ENCODE data around the gene CTSF.
"Not testable (repeated sequence)": the region's sequence is repeated elsewhere in the genome, so short reads cannot be mapped to it uniquely, and the experiment has no call there.

The CTSF gene

GRCh38 chr11:66589996-66590675 is 21.7 kb upstream of the CTSF start:
- DNase-seq (ENCODE audit: low read depth), result no peak

GRCh38 chr11:66589315-66589714 is 20.9 kb upstream of the CTSF start:
- not testable (repeated sequence) for DNase-seq (ENCODE audit: low read depth)

GRCh38 chr11:66586136-66586535 is 17.7 kb upstream of the CTSF start:
- no peak for DNase-seq (ENCODE audit: low read depth)

GRCh38 chr11:66585447-66585846 is 17.0 kb upstream of the CTSF start:
- DNase-seq (ENCODE audit: low read depth), result not testable (repeated sequence)

- not testable (repeated sequence) for DNase-seq (ENCODE audit: low read depth)
Measured at GRCh38 chr11:66582565-66583147, 14.2 kb upstream of the CTSF start.

GRCh38 chr11:66581261-66581660 is 12.9 kb upstream of the CTSF start:
- no peak for DNase-seq (ENCODE audit: low read depth)

GRCh38 chr11:66580803-66581202 is 12.4 kb upstream of the CTSF start:
- DNase-seq (ENCODE audit: low read depth), result no peak

GRCh38 chr11:66579017-66579606 is 10.7 kb upstream of the CTSF start:
- peak; percentile 73 for DNase-seq (ENCODE audit: low read depth)

- no peak for DNase-seq (ENCODE audit: low read depth)
Measured at GRCh38 chr11:66570850-66571180, 2.4 kb upstream of the CTSF start.

- DNase-seq (ENCODE audit: low read depth), result no peak
Measured at GRCh38 chr11:66570079-66570849, 1.9 kb upstream of the CTSF start.

- DNase-seq (ENCODE audit: low read depth), result no peak
Measured at GRCh38 chr11:66569076-66569475, 670 bp upstream of the CTSF start.

GRCh38 chr11:66567787-66568123 is 651 bp downstream of the CTSF start:
- no peak for DNase-seq (ENCODE audit: low read depth)

GRCh38 chr11:66566221-66566620 is 2.2 kb downstream of the CTSF start:
- DNase-seq (ENCODE audit: low read depth), result no peak

- no peak for DNase-seq (ENCODE audit: low read depth)
Measured at GRCh38 chr11:66564984-66565383, 3.4 kb downstream of the CTSF start.

- DNase-seq (ENCODE audit: low read depth), result no peak
Measured at GRCh38 chr11:66564538-66564937, 3.9 kb downstream of the CTSF start.

GRCh38 chr11:66563832-66564231 is 4.6 kb downstream of the CTSF start:
- no peak for DNase-seq (ENCODE audit: low read depth)

GRCh38 chr11:66562907-66563583 is 5.4 kb downstream of the CTSF start:
- DNase-seq (ENCODE audit: low read depth), result no peak

GRCh38 chr11:66562275-66562674 is 6.1 kb downstream of the CTSF start:
- DNase-seq (ENCODE audit: low read depth), result no peak

- DNase-seq (ENCODE audit: low read depth), result no peak
Measured at GRCh38 chr11:66561975-66562248, 6.5 kb downstream of the CTSF start.

GRCh38 chr11:66561178-66561974 is 7.0 kb downstream of the CTSF start:
- DNase-seq (ENCODE audit: low read depth), result no peak

GRCh38 chr11:66559866-66560676 is 8.3 kb downstream of the CTSF start:
- DNase-seq (ENCODE audit: low read depth), result no peak

Data from stimulated activated CD8-positive, alpha-beta memory T cell treated with anti-CD3 and anti-CD28 coated beads, Interleukin-4, amount 100 ng/mL, for 24 hours (primary cell).